Stimulated activated CD4-positive, alpha-beta T cell treated with anti-CD3 and anti-CD28 coated beads, Interleukin-1b, Interleukin-23, amount 100 ng/mL, for 4 hours (primary cell): ENCODE measurements around the gene GMCL1.
A peak's percentile ranks its signal among the peaks of the same experiment; 100 is the strongest.
"Not testable (repeated sequence)": the region's sequence is repeated elsewhere in the genome, so short reads cannot be mapped to it uniquely, and the experiment has no call there.

Experiments used
- DNase-seq, 2 donors: peaks; one replicate each; pipeline ENCODE4 v3.0.0-alpha.2; 2020; ENCODE audit warnings: low read depth in 2 of 2

Gene GMCL1, protein sequence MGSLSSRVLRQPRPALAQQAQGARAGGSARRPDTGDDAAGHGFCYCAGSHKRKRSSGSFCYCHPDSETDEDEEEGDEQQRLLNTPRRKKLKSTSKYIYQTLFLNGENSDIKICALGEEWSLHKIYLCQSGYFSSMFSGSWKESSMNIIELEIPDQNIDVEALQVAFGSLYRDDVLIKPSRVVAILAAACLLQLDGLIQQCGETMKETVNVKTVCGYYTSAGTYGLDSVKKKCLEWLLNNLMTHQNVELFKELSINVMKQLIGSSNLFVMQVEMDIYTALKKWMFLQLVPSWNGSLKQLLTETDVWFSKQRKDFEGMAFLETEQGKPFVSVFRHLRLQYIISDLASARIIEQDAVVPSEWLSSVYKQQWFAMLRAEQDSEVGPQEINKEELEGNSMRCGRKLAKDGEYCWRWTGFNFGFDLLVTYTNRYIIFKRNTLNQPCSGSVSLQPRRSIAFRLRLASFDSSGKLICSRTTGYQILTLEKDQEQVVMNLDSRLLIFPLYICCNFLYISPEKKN

DNA sequence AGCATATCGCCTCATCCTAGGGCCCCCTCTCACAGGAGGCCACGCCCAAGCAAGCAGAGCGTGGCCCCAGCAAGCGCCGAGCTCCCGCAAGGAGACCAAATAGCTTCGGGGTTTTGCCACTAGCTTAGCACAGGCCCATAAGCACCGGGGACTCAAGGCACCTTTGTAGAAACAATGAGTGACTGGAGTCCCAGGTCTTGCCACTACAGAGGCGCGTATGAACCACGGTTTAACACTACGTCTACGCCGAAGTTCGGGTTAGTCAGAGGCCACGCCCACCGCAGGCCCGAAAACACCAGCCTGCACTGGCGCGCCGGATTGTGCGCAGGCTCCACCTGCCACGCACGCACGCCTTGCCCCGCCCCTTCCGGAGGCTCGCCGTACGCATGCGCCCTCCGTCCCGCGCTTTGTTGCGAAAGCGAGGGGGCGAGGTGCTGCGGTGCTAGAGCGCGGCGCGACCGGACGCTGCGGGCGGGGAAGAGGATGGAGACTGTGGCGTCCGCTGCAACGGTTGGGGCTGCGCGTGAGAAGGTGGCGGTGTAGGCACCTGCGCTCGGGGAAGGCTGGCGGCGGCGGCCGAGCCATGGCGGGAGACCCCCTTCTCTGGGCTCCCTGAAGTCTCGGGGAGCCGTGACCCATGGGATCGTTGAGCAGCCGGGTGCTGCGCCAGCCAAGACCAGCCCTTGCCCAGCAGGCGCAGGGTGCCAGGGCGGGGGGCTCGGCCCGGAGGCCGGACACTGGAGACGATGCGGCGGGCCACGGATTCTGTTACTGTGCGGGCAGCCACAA lies at the start of gene GMCL1:
Gene GMCL1, plus strand, starts transcription at position 405 of the 789 bp plus-strand sequence. Its CDS starts 233 bp downstream, at position 638.
- peak; percentile 98 to 99 for DNase-seq

DNA sequence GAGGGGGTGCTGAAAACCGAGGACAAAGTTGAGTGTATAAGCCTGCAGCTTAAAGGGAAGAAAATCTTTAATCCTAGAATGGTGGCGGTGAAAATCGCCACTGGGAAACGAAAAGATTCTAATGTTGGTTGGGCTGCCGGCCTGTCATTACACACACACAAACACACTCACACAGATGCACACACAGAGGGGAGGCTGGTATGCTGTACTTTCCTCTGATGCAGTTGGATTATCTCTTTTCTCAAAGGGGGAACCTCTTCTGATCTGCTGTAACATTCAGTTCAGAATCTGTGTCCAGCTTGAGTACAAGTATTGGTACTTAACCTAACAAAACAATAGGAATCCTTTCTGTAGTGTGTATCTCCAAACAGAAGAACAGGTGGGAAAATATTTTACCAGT lies 48.5 kb upstream of the GMCL1 start:
- no peak for DNase-seq

GRCh38 chr2:69781321-69782248 lies 47.9 kb upstream of the GMCL1 start:
- DNase-seq = no peak

- no peak for DNase-seq
Measured at GRCh38 chr2:69784228-69784627, 45.2 kb upstream of the GMCL1 start.

DNA sequence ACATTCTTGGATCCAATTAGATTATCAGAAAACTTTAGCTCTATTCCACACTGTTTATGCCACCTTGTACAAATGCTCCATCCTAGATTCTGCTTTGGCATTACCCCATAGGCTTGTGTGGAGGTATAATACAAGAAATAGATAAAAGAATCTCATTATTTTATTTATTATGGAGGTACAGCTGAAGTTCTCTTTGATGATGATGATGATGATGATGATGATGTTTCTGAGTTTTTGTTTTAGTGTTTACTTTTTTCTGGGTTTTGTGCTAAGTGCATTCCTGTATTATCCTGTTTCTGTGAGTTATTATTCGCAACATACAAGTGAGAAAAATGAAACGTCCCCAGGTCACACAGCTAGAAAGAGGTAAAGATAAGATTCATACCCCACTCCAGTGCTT lies 44.1 kb upstream of the GMCL1 start:
- no peak for DNase-seq

- no peak for DNase-seq
Measured at GRCh38 chr2:69786052-69786560, 43.4 kb upstream of the GMCL1 start.

DNA sequence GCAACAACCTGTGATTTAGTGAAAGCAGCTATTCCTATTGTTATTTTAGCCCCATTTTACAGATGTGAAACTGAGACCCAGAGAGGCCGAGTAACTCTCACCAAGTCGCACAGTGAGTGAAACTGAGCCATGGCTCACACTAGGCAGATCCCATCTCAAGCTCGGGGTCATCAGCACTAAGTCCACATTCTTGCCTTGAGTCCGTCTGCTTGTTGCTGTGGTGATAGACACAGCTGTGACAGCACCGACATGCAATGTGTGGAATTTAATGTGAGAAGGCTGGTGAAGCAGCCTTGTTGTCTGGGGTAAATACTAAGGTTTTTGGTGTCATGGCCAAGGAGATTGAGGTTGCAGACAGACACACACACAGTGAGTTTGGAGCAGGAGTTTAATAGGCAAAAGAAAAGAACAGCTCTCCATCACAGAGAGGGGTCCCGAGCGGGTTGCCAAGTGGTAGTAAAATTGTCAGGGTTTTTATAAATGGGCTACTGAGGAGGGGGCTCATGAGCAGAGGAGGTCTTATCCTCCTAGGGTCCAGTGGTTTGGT lies 40.2 kb upstream of the GMCL1 start:
- DNase-seq = no peak

GRCh38 chr2:69789772-69790600 lies 39.5 kb upstream of the GMCL1 start:
- DNase-seq = no peak

DNA sequence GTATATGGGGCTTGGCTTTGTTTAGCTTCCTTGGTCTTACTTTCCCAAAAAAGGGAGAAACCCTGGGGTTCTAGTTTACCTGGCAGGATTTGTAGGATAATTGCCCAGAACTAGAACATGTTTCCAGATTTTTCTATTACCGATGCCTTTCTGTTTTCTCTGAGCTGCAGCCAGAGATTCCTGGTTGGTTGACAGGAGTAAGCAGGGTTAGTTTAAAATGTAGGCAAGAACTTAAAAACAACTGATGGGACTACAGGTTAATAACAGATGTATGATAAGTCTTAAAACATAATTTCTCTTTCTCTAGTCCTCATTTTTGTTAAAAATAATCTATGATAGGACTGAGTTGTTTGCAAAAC lies 38.9 kb upstream of the GMCL1 start:
- no peak for DNase-seq

DNA sequence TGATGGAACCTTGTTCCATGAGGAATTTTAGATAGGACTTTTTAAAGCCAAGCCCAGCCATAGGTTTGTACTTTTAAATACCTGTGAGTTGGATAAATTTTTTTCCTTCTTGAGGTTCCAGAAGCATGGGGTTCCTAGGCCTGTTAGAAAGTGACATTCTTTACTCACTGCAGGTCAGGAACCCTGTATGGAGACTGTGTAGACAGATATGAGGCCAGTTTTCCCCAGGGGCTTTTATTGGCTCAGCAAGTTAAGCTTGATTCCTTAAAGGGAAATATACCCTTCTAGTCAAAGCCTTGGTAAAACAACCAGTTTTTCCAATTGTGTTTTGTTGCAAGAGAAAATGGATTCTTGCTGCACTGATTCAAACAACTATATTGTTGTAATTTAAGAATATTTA lies 38.4 kb upstream of the GMCL1 start:
- no peak for DNase-seq

DNA sequence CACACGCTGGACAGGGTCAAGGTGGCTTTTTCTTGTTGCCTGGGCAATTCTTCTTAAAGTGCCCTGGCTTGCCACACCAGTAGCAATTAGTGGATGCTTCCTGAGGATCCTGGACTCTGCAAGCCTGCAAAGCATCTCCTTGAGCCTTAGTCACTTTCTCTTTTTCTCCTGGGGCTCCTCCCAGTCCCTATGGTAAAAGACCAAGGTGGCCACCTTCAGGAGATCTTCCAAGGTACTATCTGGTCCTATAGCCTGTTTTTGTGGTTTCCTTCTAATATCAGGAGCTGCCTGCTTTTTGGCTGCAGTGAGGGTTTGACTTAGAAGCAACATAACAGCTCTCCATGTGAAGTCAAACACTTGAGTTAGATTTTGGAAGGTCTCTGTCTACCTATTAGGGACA lies 33.3 kb upstream of the GMCL1 start:
- no peak for DNase-seq

- DNase-seq = no peak
Measured at GRCh38 chr2:69797235-69797634, 32.2 kb upstream of the GMCL1 start.

- DNase-seq = no peak
Measured at GRCh38 chr2:69797836-69798289, 31.6 kb upstream of the GMCL1 start.

GRCh38 chr2:69798290-69798908 lies 31.1 kb upstream of the GMCL1 start:
- no peak for DNase-seq

GRCh38 chr2:69798909-69799526 lies 30.4 kb upstream of the GMCL1 start:
- DNase-seq = no peak

GRCh38 chr2:69801745-69802290 lies 27.6 kb upstream of the GMCL1 start:
- DNase-seq = no peak

DNA sequence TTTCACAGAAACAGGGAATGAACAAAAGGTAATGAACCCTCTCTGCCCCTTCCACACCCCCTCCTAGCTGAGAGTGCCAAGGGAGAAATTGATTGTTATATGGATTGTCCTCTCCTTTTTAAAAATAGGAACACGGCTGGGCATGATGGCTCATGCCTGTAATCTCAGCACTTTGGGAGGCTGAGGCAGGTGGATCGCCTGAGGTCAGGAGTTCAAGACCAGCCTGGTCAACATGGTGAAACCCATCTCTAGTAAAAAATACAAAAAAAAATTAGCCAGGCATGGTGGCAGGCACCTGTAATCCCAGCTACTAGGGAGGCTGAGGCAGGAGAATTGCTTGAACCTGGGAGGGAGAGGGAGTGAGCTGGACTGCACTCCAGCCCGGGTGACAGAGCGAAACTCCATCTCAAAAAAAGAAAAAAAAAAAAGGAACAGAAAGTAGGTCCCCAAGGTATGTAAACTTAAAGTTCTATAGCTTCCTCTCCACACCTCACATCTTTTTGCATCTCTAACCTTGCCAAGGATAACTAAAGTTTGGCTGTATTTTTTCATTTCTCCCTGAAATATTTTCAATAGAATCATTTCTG lies 26.6 kb upstream of the GMCL1 start:
- not testable (repeated sequence) for DNase-seq

GRCh38 chr2:69804416-69804815 lies 25.0 kb upstream of the GMCL1 start:
- DNase-seq = no peak

DNA sequence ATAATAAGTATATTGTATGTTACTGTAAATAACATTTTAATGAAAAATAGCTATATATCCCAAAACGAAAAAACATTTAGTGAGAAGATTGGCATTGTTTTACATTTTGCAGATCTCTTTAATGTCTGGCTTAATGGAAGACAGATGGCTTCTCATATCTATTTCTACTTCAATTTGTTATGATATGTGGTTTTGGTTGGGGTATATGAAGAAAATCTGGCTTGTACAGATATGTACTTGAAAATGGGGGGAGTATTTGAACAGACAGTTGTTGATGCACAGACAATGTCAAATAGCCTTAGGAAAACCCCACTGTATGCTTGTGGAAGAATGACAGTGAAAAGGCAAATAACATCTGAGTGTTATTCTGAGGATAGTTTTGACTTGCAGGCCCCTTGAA lies 23.6 kb upstream of the GMCL1 start:
- no peak for DNase-seq
